HT-29 (cell line): Measurements from ENCODE around the gene TRIM9. TPM values are rescaled to one million over a fixed set of nuclear protein-coding genes. Genes with fewer than 3 reads are reported as not detected.

Experiments used
- DNase-seq: peaks from one replicate; pipeline ENCODE4 v3.0.0-alpha.2; 2015; ENCODE audit warnings: low spot score
- total RNA-seq: library from RNA; depleted of rRNA; stranded (reverse); fragments of >200 nt; shearing (Covaris generic); gene quantifications from 2 replicates; pipeline ENCODE4 v1.2.3, GENCODE V29; 2014; rRNA removed

The TRIM9 gene
- total RNA-seq, 1 experiment from 2014 or later = not detected

- no peak for DNase-seq
These were observed 158.9 kb downstream of the TRIM9 start for GRCh38 chr14:50936016-50936340.

- no peak for DNase-seq
These were observed 159.5 kb downstream of the TRIM9 start for GRCh38 chr14:50935126-50936015.

- peak; percentile 28 for DNase-seq
These were observed 162.1 kb downstream of the TRIM9 start for GRCh38 chr14:50932592-50933495.

GRCh38 chr14:50932156-50932555 is 162.7 kb downstream of the TRIM9 start:
- peak; percentile 10 for DNase-seq

- DNase-seq = no peak
These were observed 163.3 kb downstream of the TRIM9 start for GRCh38 chr14:50931559-50931958.

- DNase-seq = no peak
These were observed 165.4 kb downstream of the TRIM9 start for GRCh38 chr14:50929506-50929905.

- no peak for DNase-seq
These were observed 166.8 kb downstream of the TRIM9 start for GRCh38 chr14:50928002-50928635.

GRCh38 chr14:50926851-50927386 is 168.0 kb downstream of the TRIM9 start:
- DNase-seq = no peak

Other genes starting within 250 kb of the TRIM9 start
- gene ABHD12B, start 223.1 kb downstream of the TRIM9 start, total RNA-seq = not detected in 2 replicates
- gene PYGL, start 150.6 kb downstream of the TRIM9 start, total RNA-seq = 36.8 and 44.5 TPM in 2 replicates
- gene TMX1, start 145.1 kb upstream of the TRIM9 start, total RNA-seq = 20.6 and 22.6 TPM in 2 replicates